MM.1S (cell line): Measurements from ENCODE around the gene CCN5.
A peak's percentile ranks its signal among the peaks of the same experiment; 100 is the strongest.

Experiments
- DNase-seq: peaks from one replicate; pipeline ENCODE4 v3.0.0-alpha.2; 2015
- H2AFZ ChIP-seq: fragments of 300-600 bp; sonication (generic); 2 replicates; pipeline ENCODE4 v1.6.0; 2016; ENCODE audit warnings: antibody characterized with exemption, low read length
- H3F3A ChIP-seq: fragments of 300-600 bp; sonication (generic); 2 replicates; pipeline ENCODE4 v1.6.1; 2016; ENCODE audit warnings: mild to moderate bottlenecking, antibody characterized with exemption, low read length, moderate library complexity, mixed read lengths; ENCODE audit not compliant: insufficient read depth
- H3K27ac ChIP-seq: fragments of 300-600 bp; sonication (generic); 2 replicates; pipeline ENCODE4 v1.5.1; 2016; ENCODE audit warnings: mild to moderate bottlenecking, low read length
- H3K27me3 ChIP-seq: fragments of 300-600 bp; sonication (generic); replicated peaks from 2 replicates; pipeline ENCODE4 v1.6.0; 2016; ENCODE audit warnings: low read length; ENCODE audit not compliant: insufficient read depth
- H3K36me3 ChIP-seq: fragments of 300-600 bp; sonication (generic); replicated peaks from 2 replicates; pipeline ENCODE4 v1.6.1; 2016; ENCODE audit warnings: mild to moderate bottlenecking, low read length, mixed read lengths; ENCODE audit not compliant: insufficient read depth
- H3K4me1 ChIP-seq: fragments of 300-600 bp; sonication (generic); 2 replicates; pipeline ENCODE4 v1.6.1; 2016; ENCODE audit warnings: low read length, mixed read lengths
- H3K4me2 ChIP-seq: fragments of 300-600 bp; sonication (generic); 2 replicates; pipeline ENCODE4 v1.6.0; 2016; ENCODE audit warnings: low read depth, low read length
- H3K4me3 ChIP-seq: fragments of 300-600 bp; sonication (generic); 2 replicates; pipeline ENCODE4 v1.5.1; 2016; ENCODE audit warnings: low read length, mixed read lengths
- H3K79me2 ChIP-seq: fragments of 300-600 bp; sonication (generic); 2 replicates; pipeline ENCODE4 v1.6.1; 2016; ENCODE audit warnings: mixed run types, low read length, mixed read lengths
- H3K9ac ChIP-seq: fragments of 300-600 bp; sonication (generic); 2 replicates; pipeline ENCODE4 v1.6.1; 2016; ENCODE audit warnings: low read length, mixed read lengths
- H3K9me2 ChIP-seq: fragments of 300-600 bp; sonication (generic); replicated peaks from 2 replicates; pipeline ENCODE4 v1.6.1; 2016; ENCODE audit warnings: mild to moderate bottlenecking, low read length, mixed read lengths; ENCODE audit not compliant: insufficient read depth
- H3K9me3 ChIP-seq: fragments of 300-600 bp; sonication (generic); replicated peaks from 2 replicates; pipeline ENCODE4 v1.6.1; 2016; ENCODE audit warnings: mild to moderate bottlenecking, low read length, mixed read lengths; ENCODE audit not compliant: insufficient read depth
- H4K20me1 ChIP-seq: fragments of 300-600 bp; sonication (generic); 2 replicates; pipeline ENCODE4 v1.6.1; 2016; ENCODE audit warnings: mild to moderate bottlenecking, low read length, moderate library complexity, mixed read lengths; ENCODE audit not compliant: insufficient read depth
- EZH2 ChIP-seq: fragments of 300-600 bp; sonication (generic); optimal IDR thresholded peaks from 2 replicates; pipeline ENCODE3; 2017; ENCODE audit warnings: low read depth, mild to moderate bottlenecking, antibody characterized with exemption, low read length, mixed read lengths
- EZH2phosphoT487 ChIP-seq: fragments of 300-600 bp; sonication (generic); IDR thresholded peaks from 2 replicates; pipeline ENCODE4 v1.6.1; 2018; ENCODE audit warnings: antibody characterized with exemption, low read length
- TF ChIP-seq, protein P1 (sequence below): fragments of 300-600 bp; sonication (generic); IDR thresholded peaks from 2 replicates; pipeline ENCODE4 v1.5.1; 2016; ENCODE audit warnings: antibody characterized with exemption, low read length, mixed read lengths

CCN5 gene

GRCh38 chr20:44732327-44732726 lies 17.2 kb downstream of the CCN5 start:
- Histone ChIP-seq H3K36me3 (no peaks in the 10 kb centered on the region), H3K9me2 (no peaks in the 10 kb centered on the region), H3K4me3 (no peak overlapping the region), H3K79me2 (no peaks in the 10 kb centered on the region), H2AFZ (no peak overlapping the region), H3K9me3 (no peaks in the 10 kb centered on the region), H4K20me1 (no peaks in the 10 kb centered on the region), H3K9ac (no peak overlapping the region), H3F3A (peaks cover 10% of the 10 kb centered on the region), H3K4me2 (no peak overlapping the region), H3K27ac (no peak overlapping the region), H3K4me1 (peaks cover 9% of the 10 kb centered on the region; the same call in 1 of the 2 replicates), H3K27me3 (peaks cover 24% of the 10 kb centered on the region; the same call in 1 of the 2 replicates)
- TF ChIP-seq EZH2 (no peak), EZH2phosphoT487 (no peak)
- TF ChIP-seq, protein P1, sequence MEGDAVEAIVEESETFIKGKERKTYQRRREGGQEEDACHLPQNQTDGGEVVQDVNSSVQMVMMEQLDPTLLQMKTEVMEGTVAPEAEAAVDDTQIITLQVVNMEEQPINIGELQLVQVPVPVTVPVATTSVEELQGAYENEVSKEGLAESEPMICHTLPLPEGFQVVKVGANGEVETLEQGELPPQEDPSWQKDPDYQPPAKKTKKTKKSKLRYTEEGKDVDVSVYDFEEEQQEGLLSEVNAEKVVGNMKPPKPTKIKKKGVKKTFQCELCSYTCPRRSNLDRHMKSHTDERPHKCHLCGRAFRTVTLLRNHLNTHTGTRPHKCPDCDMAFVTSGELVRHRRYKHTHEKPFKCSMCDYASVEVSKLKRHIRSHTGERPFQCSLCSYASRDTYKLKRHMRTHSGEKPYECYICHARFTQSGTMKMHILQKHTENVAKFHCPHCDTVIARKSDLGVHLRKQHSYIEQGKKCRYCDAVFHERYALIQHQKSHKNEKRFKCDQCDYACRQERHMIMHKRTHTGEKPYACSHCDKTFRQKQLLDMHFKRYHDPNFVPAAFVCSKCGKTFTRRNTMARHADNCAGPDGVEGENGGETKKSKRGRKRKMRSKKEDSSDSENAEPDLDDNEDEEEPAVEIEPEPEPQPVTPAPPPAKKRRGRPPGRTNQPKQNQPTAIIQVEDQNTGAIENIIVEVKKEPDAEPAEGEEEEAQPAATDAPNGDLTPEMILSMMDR, result no peak
- no peak for DNase-seq

GRCh38 chr20:44733341-44734069 lies 18.3 kb downstream of the CCN5 start:
- Histone ChIP-seq H3K4me1 (peaks cover 9% of the 10 kb centered on the region; the same call in 1 of the 2 replicates), H3K79me2 (no peaks in the 10 kb centered on the region), H3F3A (peaks cover 10% of the 10 kb centered on the region), H2AFZ (no peak overlapping the region), H4K20me1 (no peaks in the 10 kb centered on the region), H3K36me3 (no peaks in the 10 kb centered on the region), H3K9ac (no peak overlapping the region), H3K27ac (no peak overlapping the region), H3K4me3 (no peak overlapping the region), H3K27me3 (peaks cover 19% of the 10 kb centered on the region; the same call in 1 of the 2 replicates), H3K9me3 (no peaks in the 10 kb centered on the region), H3K9me2 (no peaks in the 10 kb centered on the region), H3K4me2 (no peak overlapping the region)
- DNase-seq, result peak; percentile 59
- no peak for TF ChIP-seq EZH2
- TF ChIP-seq, protein P1, result peak; percentile 83

GRCh38 chr20:44734938-44735337 lies 19.8 kb downstream of the CCN5 start:
- Histone ChIP-seq H3K9ac (no peak overlapping the region), H3K27me3 (peaks cover 11% of the 10 kb centered on the region; the same call in 1 of the 2 replicates), H3K27ac (no peak overlapping the region), H3K4me1 (peaks cover 9% of the 10 kb centered on the region; the same call in 1 of the 2 replicates), H2AFZ (no peak overlapping the region), H3K4me3 (no peak overlapping the region), H3K36me3 (no peaks in the 10 kb centered on the region), H4K20me1 (no peaks in the 10 kb centered on the region), H3K9me2 (no peaks in the 10 kb centered on the region), H3K79me2 (no peaks in the 10 kb centered on the region), H3K4me2 (no peak overlapping the region), H3K9me3 (no peaks in the 10 kb centered on the region), H3F3A (peaks cover 10% of the 10 kb centered on the region)
- DNase-seq, result no peak
- no peak for TF ChIP-seq EZH2phosphoT487
- TF ChIP-seq EZH2, result no peak
- TF ChIP-seq, protein P1, result no peak
